Spinal cord (tissue), 10 donors: ENCODE results near the gene ZBTB7C. TPM values are rescaled to one million over a fixed set of nuclear protein-coding genes. Genes with fewer than 3 reads are reported as not detected.

Experiments used
- DNase-seq, 6 donors: peaks; one replicate each; pipeline versions ENCODE4 v3.0.0 to v3.0.0-alpha.2; 2013 to 2015; ENCODE audit warnings: low spot score in 6 of 6, low read depth in 4 of 6
- H3K27ac ChIP-seq: one replicate; pipeline ENCODE4 v1.5.1; 2013; ENCODE audit warnings: low read depth, low read length, control low read depth
- H3K27me3 ChIP-seq: one replicate; pipeline ENCODE4 v1.6.1; 2013; ENCODE audit warnings: low read length; ENCODE audit not compliant: control insufficient read depth, insufficient read depth
- H3K36me3 ChIP-seq: one replicate; pipeline ENCODE4 v1.6.1; 2013; ENCODE audit warnings: low read length; ENCODE audit not compliant: control insufficient read depth, insufficient read depth
- H3K4me1 ChIP-seq: one replicate; pipeline ENCODE4 v1.6.1; 2013; ENCODE audit warnings: low read length; ENCODE audit not compliant: control insufficient read depth, insufficient read depth
- H3K4me3 ChIP-seq: one replicate; pipeline ENCODE4 v1.5.1; 2013; ENCODE audit warnings: low read depth, low read length, control low read depth
- H3K9me3 ChIP-seq: one replicate; pipeline ENCODE4 v1.6.1; 2013; ENCODE audit warnings: low read length; ENCODE audit not compliant: control insufficient read depth, insufficient read depth
- WGBS: methylation state at CpG from one replicate; pipeline ENCODE4 v1.1.5; 2013; ENCODE audit warnings: missing lambda C conversion rate; ENCODE audit not compliant: insufficient coverage; 5-methylcytosine and 5-hydroxymethylcytosine counted together
- polyA plus RNA-seq, 2 donors: library from polyadenylated mRNA; unstranded; fragments of 120-200 nt; gene quantifications; one replicate each; pipeline ENCODE4 v1.2.1, GENCODE V29; 2013; ENCODE audit not compliant: insufficient read length in 2 of 2
- total RNA-seq, 2 donors: library from RNA; depleted of rRNA in 1 of 2; stranded (reverse); fragments of 120-200 nt in 1 of 2; fragments of >200 nt in 1 of 2; gene quantifications; one replicate each; pipeline versions ENCODE4 v1.2.3 to v1.2.4, GENCODE V29; 2013 to 2014
- donor health status: healthy.

The ZBTB7C gene
- total and polyA plus RNA-seq, 4 donors: 7.6 to 15.7 (median 9.8) TPM

DNA sequence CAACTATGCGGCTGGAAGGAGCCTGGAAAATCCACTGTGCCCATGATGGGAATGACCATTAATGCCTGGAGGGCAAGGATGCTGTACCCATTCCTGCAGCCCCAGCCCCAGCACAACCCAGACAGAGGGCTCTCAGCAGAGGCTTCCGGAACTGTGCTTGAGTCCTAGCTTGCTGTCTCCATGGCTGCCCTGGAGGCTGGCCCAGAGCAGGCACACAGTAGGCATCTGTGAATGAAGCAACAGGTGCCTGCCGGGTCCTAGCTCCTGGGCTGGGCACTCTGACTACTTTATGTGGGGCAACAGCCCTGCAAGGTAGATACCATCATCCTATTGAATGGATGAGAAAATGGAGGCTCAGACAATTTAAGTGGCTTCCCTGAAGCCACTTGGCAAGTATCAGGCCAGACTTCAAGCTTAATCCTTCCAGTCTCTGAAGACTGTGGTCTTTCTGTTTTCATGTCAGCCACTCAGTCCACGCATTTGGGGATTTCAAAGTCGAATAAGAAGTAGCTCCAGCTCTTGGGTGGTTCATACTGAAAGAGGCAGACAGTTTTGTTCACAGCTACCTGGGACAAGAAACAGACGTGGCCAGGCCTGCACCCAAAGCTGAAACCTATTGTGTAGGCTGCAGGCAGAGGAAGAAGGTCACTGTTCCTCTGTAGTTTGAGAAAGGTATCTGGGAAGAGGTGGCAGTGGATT, 237.5 kb downstream of the ZBTB7C start:
- no peaks in the 10 kb centered on the region for H3K27me3 ChIP-seq
- peaks cover 18% of the 10 kb centered on the region for H3K4me1 ChIP-seq
- H3K4me3 ChIP-seq: no peak overlapping the region
- no peak overlapping the region for H3K27ac ChIP-seq
- no peak for DNase-seq
- H3K36me3 ChIP-seq: peaks cover 3% of the 10 kb centered on the region
- 91% methylated on average over 5 of the region's 6 CpGs for WGBS
- no peaks in the 10 kb centered on the region for H3K9me3 ChIP-seq

DNA sequence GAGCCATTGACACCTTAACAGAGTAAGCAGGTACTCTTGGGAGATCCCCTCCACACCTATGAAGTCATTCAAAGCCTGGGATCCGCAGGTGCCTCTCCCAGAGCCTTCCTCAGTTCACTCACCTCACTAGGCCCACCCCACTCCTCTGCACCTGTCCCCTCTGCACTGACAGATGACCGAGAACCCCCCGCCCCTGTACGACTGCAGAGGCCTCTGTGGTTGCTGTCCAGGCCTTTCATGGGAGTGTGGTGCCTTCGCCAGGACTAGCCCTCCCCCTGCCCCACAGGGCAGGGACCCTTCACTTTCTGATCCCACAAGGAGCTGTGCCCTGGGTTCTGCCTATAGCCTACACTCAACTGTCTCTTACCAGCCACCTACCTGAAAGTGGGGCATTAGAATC, 238.5 kb downstream of the ZBTB7C start:
- no peak for DNase-seq
- Histone ChIP-seq H3K9me3 (no peaks in the 10 kb centered on the region), H3K36me3 (peaks cover 3% of the 10 kb centered on the region), H3K27me3 (no peaks in the 10 kb centered on the region), H3K27ac (no peak overlapping the region), H3K4me1 (peaks cover 23% of the 10 kb centered on the region), H3K4me3 (no peak overlapping the region)
- 96% methylated on average over 4 of the region's 5 CpGs for whole genome bisulfite sequencing

DNA sequence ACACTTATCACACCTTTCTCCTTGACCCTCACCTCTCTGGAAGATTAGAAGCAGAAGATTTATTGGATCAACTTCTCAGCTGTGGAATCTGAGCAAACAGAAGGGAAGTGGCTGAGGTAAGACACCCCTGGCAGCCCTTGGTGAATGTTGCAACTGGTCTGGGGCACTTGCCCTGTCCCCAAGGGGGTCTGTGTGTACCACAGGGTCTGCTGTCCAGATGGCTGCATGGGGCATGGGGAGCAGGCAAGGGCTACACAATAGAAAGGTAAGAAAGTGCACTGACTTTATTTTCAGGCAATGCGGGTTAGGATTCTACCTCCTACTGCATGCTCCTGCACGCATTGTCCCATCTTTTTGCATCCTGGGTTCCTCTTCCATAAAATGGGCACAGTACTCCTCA, 240.3 kb downstream of the ZBTB7C start:
- Histone ChIP-seq H3K4me3 (no peak overlapping the region), H3K36me3 (peaks cover 3% of the 10 kb centered on the region), H3K9me3 (no peaks in the 10 kb centered on the region), H3K27ac (no peak overlapping the region), H3K27me3 (no peaks in the 10 kb centered on the region), H3K4me1 (peaks cover 29% of the 10 kb centered on the region)
- DNase-seq: no peak
- WGBS: 94% methylated on average over 2 of the region's 2 CpGs

DNA sequence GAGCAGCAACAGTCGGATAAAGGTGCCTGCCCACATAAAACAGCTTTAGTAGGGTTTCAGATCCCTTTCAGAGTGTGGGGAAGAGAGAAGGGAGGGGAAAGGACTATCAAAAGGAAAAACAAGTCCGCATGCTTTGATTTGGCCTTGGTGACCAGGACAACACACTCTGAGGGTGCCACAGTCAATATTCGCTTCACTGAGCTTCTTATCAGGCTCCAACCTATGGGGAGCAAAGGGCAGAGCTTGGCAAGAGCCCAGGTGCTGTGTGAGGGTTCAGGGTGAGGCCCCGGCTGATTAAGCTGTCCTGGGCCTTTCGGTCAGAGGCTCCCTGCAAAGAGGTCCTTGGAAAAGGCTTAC, 241.3 kb downstream of the ZBTB7C start:
- DNase-seq: no peak
- Histone ChIP-seq H3K27ac (peak overlapping the region; percentile 45), H3K27me3 (no peaks in the 10 kb centered on the region), H3K9me3 (no peaks in the 10 kb centered on the region), H3K4me3 (no peak overlapping the region), H3K36me3 (peaks cover 3% of the 10 kb centered on the region), H3K4me1 (peaks cover 36% of the 10 kb centered on the region)
- 60% methylated on average over 4 of the region's 5 CpGs for WGBS

DNA sequence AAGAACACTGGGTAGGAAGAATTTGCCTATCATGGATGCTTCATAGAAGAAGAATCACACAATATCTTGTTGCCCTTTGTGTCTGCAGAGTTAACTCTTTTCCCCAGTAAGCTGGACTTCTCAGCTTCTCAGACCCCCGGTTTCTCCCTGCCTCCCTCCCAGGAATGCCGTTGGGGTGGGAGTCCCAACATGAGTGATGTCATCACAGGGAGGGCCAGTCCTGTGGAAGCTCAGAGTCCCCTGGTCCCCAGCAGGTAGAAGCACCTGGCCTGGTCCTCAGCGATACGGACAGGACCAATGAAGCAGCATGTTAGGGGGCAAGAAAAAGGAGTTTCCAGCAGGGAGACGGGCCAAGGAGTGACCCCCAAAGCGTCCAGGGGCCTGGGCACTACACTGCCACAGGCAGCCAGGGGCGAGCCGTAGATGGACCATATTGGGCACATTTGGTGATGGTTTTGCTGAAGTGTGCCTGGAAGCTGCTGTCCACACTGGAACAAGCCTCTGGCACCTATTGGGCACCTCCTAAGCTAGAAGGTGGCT, 242.8 kb downstream of the ZBTB7C start:
- WGBS: 90% methylated on average over 8 of the region's 8 CpGs
- H3K4me1 ChIP-seq: peaks cover 40% of the 10 kb centered on the region

DNA sequence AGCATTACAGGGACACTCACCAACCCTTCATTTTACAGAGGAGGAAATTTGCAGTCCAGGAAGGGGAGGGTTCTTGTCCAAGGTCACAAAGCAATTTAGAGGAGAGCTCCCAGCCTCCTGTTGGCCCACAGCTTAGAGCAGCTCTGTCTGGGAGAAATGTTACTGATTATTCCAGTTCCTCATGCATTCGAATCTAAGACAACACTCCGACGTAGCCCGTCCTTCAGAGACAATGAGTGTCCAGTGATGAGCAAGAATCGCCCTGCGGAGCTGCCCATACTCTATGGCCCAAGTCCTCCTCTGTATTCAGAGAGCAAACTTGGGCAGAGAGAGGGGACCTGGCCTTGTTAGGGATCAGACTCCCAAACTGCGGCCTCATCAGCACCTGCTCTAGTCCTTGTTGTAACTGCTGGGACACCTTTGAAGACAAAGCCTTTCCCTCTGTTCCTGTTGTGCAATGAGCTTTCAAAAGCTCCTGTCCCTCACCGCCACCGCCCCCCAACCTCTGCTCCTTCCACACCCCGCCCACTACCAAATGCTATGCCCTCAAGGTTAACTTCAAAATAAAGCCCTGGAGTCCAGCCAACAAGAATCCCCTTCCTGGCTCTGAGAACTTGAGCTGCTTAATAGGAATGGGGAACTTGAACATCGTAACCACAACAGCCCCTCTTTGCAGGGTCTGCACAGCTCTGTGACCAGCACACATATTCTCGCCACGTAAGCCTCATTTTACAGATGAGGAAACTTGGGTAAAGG, 243.9 kb downstream of the ZBTB7C start:
- WGBS: 88% methylated on average over 9 of the region's 13 CpGs
- no peak overlapping the region for H3K4me3 ChIP-seq
- no peaks in the 10 kb centered on the region for H3K27me3 ChIP-seq
- H3K4me1 ChIP-seq: peaks cover 49% of the 10 kb centered on the region
- no peak for DNase-seq
- H3K36me3 ChIP-seq: no peaks in the 10 kb centered on the region
- no peak overlapping the region for H3K27ac ChIP-seq
- no peaks in the 10 kb centered on the region for H3K9me3 ChIP-seq

More for the DNA sequence above, 242.8 kb downstream of the ZBTB7C start:
- DNase-seq: no peak
- H3K27me3 ChIP-seq: no peaks in the 10 kb centered on the region
- H3K9me3 ChIP-seq: no peaks in the 10 kb centered on the region
- H3K36me3 ChIP-seq: no peaks in the 10 kb centered on the region
- no peak overlapping the region for H3K4me3 ChIP-seq
- H3K27ac ChIP-seq: no peak overlapping the region

DNA sequence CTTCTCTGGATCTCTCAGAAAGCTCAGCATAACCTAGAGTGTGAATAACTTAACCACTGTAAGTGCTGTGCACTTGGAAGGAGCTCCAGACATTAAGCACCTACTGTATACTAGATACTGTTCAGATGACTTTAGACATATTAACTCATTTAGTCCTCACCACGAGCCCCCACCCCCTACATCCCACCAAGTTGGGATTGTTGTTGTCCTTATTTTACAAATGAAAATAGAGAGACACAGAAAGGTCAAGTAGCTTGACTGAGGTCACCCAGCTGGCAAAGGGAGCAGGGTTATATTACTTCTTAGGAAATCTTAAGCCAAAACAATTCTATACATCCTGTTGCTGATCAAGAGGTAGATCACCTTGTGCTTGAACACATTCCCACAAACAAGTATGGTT, 244.5 kb downstream of the ZBTB7C start:
- peaks cover 52% of the 10 kb centered on the region for H3K4me1 ChIP-seq
- H3K36me3 ChIP-seq: no peaks in the 10 kb centered on the region
- H3K4me3 ChIP-seq: no peak overlapping the region
- H3K9me3 ChIP-seq: no peaks in the 10 kb centered on the region
- H3K27ac ChIP-seq: no peak overlapping the region
- no CpG with 5 or more reads among the region's 1 CpG for WGBS
- no peak for DNase-seq
- no peaks in the 10 kb centered on the region for H3K27me3 ChIP-seq

DNA sequence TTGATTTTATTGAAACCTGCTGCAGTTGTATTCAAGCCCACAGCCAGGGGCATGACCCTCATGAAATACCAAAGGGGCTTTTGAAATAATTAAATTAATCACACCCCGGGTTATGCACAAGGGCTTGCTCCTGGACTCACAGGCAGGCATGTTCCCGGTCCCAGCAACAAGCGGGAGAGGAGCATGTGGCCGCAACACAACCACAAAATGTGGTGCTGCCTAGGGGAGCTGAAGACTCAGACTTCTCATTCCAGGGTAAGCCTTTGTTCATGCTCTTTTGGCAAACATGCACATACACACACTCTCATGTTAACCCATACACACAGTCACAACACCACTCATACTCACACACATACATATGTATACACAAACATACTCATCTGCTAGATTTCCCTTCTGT, 245.1 kb downstream of the ZBTB7C start:
- Histone ChIP-seq H3K27ac (no peak overlapping the region), H3K4me3 (no peak overlapping the region), H3K27me3 (no peaks in the 10 kb centered on the region), H3K36me3 (no peaks in the 10 kb centered on the region), H3K9me3 (no peaks in the 10 kb centered on the region), H3K4me1 (peaks cover 54% of the 10 kb centered on the region)
- no peak for DNase-seq
- WGBS: 68% methylated on average over 4 of the region's 4 CpGs

DNA sequence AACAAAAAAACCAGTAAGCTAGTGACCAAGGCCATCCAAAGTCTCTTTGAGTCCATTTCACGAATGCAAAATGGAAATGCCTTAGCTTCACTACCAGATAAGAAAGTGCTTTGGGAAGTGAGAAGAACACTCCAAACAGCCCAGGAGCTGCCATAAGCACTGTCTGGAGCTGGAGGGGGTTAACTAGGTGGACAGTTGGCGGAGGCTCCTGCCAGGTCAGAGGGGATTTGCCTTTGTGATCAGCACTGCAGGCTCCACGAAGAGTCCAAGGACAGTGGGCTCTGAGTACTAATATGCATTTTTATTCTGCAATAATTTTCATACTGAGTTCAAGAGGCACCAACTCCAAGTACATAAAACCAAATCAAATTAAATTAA, 245.5 kb downstream of the ZBTB7C start:
- WGBS: 67% methylated on average over 1 of the region's 3 CpGs
- H3K27me3 ChIP-seq: no peaks in the 10 kb centered on the region
- peaks cover 52% of the 10 kb centered on the region for H3K4me1 ChIP-seq
- DNase-seq: no peak
- H3K27ac ChIP-seq: no peak overlapping the region
- no peaks in the 10 kb centered on the region for H3K9me3 ChIP-seq
- H3K36me3 ChIP-seq: no peaks in the 10 kb centered on the region
- H3K4me3 ChIP-seq: no peak overlapping the region
